GM15510 (cell line): Measurements from ENCODE around the gene TBC1D14.

Experiments
- POLR2A ChIP-seq: IDR thresholded peaks from 3 replicates; pipeline ENCODE4 v1.6.1; 2011; ENCODE audit warnings: borderline replicate concordance; ENCODE audit not compliant: insufficient read length; ENCODE audit errors: extremely low read depth

The TBC1D14 gene

DNA sequence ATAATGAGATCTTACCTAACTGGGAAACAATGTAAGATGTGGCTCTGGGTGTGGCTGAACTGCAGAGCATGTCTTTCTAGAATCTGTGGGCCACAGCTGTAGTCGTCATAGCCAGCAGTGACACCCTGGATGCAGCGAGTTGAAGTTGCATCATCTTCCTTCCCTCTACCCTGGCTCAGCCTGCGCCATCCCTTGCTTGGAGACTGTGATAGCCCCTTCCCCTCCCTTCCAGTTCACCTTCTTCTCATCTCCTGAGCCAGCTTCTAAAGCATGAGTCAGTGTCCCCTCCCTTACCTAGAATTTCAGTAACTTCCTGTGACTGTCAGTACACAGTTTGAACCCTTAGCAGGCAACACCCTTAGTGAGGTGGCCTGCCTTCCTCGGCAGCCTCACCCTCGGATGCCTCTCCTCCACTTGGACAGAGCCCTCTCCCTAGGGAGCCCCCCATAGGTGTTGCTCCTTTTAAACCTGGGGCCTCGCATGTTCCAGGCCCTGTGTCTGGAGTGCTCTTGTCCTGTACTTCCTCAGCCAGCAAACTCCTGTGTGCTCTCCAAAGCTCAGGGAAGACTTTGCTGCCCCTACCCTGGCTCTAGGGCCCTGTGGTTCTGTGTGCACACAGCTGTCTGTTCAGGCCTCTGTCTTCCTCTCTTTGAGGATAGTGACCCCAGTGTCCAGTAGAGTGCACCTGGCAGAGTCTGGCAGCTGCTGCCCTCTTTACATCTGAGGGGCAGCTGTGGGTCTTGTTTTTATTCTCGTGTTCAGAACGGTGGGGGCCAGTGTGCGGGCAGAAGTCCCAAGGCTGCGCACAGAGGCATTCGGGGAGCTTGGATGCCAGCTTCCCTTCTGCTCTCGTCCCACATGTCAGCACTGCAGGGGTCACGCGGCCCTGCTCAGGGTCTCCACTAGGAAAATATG lies 89.8 kb downstream of the TBC1D14 start:
- no peak for TF ChIP-seq POLR2A

DNA sequence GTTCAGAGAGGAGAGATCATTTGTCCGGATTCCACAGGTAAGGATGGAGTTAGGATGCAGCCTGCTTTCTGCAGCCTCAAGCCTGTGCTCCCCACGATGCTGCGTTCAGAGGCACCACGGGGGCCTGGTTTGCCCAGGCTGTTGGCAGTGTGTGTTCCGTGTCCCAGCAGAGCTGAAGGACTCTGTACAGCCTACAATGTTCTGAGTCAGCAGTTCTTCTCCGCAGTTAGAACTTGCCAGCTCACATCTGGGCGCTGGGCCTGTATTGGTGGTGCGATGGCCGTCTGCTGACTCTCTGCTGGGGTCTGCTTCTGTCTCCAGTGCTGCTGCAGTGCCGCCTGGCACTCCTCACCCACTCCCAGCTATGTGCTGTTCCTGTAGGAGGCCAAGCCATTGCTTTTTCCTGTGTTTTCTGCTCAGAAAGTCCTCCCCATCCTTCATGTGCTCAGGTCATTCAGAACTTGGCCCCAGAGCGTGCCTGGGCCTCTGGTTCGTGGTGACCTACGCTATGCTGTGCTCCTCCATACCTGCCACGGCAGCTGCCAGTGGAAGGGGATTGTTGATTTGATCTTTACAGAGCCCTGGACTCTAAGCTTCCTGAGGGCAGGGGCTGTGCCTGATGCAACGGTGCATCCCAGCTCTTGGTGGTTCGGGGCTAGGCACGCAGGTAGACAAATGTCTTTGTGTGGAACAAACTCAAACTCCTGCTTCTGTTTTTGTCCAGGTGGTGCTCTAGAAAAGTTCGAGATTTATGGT lies 91.0 kb downstream of the TBC1D14 start:
- no peak for TF ChIP-seq POLR2A

DNA sequence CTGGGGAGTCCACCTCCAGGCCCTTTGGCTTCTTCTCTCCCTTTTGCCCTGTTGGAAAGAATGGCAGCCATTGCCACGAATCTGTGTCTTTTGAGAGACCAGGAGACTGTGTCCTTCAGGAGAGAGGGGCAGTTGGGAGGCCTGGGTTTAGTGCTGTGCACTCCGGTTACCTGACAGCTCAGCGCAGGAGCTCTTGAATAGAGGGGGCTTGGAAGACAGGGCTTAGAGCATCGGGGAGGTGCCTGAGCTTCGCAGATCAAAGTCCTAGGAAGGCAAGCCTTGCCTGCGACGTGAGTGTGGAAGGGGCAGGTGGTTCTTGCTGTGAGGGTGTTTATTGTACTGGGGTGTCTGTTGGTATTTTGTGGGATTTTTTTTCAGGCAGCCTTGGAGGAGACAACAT lies 91.6 kb downstream of the TBC1D14 start:
- no peak for TF ChIP-seq POLR2A

DNA sequence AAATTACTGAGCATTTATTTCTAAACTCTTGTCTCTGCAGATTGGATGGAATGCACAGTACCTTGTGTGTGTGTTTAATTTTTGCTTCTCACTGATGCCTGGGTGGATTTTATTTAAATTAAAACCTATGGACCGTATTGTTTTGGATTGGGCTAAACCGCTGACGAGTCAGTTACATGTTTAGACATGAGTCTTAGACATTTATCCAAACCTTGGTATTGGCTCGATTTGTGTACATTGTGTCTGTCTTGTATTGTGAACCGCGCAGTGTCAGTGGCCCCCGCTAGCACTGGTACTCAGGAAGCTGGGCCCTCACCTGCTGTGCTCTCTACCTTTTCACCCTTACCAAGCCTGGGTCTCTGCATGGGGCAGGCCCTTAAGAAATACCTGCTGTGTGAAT lies 92.7 kb downstream of the TBC1D14 start:
- TF ChIP-seq POLR2A: no peak

DNA sequence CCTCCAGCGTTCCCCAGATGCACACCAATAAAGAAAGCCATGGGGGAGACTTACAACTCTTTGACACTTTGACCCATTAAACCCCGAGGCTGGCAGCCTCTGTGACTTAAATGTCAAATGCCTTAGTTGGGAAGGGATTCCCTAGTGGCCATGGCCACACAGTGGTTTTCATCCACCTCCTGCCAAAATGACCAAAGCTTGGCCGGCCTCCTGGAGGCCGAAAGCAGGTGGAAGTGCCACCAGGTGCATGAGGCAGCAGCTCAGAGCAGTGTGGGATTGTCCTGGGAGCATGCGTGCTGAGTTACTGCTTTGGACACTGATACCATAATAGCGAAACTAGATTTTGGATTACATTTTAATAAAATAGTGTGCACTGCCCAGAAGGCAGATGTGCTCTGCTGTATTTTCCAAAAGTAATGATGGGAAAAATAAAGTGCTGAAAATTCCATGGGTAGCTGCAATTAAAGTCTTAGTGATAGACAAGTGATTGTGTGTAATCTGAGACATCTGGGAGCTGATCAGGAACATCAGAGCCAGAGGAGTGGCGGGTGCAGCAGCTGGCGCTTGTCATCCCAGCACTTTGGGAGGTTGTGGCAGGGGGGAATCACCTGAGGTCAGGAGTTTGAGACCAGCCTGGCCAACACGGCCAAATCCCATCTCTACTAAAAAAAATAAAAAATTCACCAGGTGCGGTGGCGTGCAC lies 93.7 kb downstream of the TBC1D14 start:
- TF ChIP-seq POLR2A: no peak

DNA sequence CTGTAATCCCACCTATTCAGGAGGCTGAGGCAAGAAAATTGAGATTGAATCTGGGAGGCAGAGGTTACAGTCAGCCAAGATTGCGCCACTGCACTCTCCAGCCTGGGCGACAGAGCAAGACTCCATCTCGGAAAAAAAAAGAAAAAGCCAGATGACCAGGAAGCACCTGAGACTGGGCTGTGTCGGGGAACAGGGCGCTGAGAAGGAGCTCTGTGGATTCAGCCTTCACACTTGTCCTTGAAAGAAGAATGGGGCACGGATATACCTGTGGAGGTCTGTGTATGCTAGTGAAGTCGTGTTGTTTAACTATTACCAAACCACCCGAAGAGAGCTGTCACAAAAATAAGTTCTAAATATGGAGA lies 94.2 kb downstream of the TBC1D14 start:
- no peak for TF ChIP-seq POLR2A

DNA sequence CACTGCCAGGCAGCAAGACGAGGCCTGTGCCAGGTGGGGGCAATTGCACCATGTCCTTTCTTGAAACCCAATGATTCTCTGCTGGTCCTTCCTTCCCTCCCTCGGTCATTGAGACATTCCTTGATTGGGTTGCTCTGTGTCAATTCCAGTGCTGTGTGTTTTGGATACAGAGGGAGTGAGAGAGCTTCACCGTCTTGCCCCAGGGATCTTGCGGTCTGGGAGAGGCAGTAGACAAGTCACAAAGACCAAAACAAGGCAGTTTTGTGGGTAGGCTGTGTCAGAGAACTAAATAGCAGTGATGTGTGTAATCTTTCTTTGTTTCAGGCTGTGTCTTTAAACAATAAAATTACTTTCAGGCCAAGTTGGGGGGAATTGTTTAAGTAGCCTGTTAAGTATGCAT lies 94.7 kb downstream of the TBC1D14 start:
- no peak for TF ChIP-seq POLR2A

DNA sequence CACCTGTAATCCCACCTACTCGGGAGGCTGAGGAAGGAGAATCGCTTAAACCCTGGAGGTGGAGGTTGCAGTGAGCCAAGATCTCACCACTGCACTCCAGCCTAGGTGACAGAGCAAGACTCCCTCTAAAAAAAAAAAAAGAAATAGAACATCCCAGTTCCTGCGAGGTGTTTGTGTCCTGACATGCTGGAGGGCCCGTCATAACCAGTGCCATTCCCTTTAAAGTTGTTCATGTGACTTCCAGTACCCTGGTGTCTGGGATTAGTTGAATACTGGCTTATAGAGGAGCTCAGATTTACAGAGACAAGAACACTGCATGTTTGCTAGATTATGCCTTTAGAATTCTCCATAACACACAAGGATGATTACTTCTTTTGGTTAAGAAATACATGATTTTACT lies 95.9 kb downstream of the TBC1D14 start:
- no peak for TF ChIP-seq POLR2A

DNA sequence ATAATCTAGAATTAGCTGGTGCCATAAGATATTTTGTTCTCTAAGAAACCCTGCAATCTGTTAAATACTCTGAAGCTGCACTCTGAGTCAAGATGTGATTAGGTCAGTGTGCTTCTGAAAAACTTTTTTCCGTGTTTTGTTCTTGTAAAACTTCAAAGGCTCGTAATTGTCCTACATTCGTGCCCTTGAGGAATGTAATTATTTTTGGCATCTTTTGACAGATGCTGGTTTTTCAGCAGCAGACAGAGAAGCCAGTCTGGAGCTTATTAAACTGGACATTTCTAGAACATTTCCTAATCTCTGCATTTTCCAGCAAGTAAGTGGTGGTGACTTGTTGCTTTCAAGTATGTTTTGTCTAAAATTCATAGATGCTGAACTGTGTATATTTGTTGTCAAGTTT lies 96.8 kb downstream of the TBC1D14 start:
- TF ChIP-seq POLR2A: no peak

DNA sequence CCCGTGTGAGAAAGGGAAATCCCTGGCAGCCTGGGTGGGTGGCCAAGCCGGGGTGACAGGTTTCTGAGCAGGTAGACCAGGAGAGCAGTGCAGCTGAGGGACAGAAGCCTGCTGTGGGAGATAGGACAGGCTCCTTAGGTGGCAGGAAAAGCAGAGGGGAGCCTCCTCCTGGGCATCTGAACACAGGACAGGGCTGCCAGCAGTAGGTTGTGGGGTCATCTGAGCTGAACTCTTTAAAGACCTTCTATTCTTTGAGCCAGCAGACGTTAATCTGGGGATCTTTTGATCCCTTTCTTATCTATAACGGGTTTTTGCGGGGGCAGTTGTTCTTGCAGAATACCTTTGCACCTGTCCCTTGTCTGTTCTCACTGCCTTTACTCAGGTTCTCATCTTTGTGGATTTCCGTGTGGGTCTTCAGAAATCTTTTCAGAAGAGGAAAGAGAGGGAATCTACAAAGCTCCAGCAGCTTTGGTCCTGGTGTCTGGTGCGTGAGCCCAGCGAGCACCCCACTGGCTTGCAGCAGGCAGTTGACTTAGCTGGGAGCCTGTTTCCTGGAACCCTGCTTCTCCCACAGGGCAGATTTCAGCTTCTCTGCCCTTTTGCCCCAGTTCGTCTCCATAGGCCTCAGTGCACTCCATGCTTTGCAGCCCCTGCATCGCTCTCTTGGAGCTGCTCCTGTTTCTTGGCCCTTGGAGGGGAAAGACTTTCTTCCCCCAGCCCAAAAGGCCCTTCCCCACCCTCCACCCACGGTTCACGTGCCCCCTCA lies 97.7 kb downstream of the TBC1D14 start:
- no peak for TF ChIP-seq POLR2A

DNA sequence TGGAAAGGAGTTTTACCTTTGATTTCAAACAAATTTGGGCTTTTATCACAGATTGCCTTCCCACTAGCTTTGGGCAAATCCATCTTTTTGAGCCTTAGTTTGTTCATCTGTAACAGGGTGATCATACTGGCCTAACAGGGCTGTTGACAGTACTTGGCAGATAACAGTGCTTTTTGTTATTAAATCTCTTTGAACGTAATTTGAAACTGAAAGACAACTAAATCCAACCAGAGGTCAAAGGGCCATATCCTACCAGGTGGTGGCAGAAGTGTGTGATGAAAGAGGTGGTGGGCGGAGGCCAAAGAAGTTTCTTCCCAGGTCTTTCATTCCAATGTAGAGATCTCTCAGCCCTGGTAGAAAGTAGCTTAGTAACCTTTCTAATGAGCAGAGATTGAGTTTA lies 98.3 kb downstream of the TBC1D14 start:
- TF ChIP-seq POLR2A: no peak

DNA sequence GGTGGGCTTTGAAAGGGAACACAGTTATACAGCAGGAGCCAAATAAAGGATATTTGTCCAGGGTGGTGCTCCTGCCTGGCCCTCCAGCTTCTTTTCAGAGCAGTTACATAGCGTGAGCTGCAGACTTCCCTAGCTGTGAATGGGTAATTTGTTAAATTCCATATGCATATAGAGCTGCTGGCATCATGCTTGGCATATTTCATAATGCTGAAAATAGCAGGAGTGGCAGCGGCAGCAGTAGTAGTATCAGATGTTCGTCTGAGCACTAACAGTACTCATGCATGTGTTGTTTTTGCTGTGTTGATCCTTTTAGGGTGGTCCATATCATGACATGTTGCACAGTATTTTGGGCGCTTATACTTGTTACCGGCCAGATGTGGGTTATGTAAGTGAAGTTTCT lies 99.9 kb downstream of the TBC1D14 start:
- no peak for TF ChIP-seq POLR2A

DNA sequence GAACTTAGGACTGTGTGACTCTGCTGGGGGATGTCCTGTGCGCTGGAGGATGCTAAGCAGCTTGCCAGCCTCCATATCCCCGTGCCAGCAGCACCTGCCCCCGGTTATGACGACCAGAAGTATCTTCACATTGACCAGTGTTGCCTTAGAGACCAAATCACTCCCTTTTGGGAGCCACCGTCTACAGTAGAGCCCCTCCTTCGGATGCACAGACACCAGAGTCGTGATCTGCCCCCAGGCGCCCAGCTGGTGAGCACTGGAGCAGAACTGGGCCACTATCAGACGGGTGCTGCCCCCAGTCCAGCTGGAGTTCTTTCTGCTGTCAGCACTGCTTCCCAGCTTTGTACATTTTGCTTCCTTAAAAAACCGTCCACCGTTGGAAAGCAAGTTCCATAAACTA lies 103.5 kb downstream of the TBC1D14 start:
- TF ChIP-seq POLR2A: no peak

DNA sequence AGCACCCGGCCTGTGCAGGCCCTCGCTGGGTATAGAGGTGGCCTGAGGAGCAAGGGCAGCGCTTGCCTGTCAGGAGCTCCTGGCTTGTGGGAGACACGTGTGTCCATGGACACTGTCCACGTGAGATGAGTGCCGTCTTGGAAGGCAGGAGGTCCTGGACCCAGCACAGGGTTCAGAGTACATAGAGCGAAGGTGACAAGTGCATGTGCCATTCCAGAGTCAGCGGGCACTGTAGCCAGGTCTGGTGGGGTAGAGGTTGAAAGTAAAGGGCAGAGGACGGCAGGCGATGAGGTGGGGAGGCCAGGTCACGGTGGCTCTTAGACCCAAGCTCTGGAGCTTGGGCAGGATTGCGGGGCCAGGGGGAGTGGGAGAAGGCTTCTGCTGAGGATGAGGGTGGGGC lies 105.2 kb downstream of the TBC1D14 start:
- TF ChIP-seq POLR2A: no peak
